Prostate gland (tissue), 2 donors: ENCODE data around the gene GAB2.

ENCODE experiments used
- CTCF ChIP-seq, 4 experiments: fragments of 200-600 bp in 2 of 4; fragments of 450-650 bp in 2 of 4; sonication (generic) in 2 of 4; IDR thresholded peaks; 1 replicate in 3 of 4; 2 replicates in 1 of 4; pipeline ENCODE4 v1.5.1; 2016 to 2019; ENCODE audit warnings: antibody characterized with exemption in 4 of 4, mild to moderate bottlenecking in 2 of 4, moderate library complexity in 2 of 4
- POLR2A ChIP-seq: fragments of 450-650 bp; IDR thresholded peaks from one replicate; pipeline ENCODE4 v1.6.1; 2016; ENCODE audit warnings: antibody characterized with exemption, mild to moderate bottlenecking

- TF ChIP-seq POLR2A: no peak
- TF ChIP-seq CTCF (IDR thresholded peaks at IDR 0.05): no peak
Measured at GRCh38 chr11:78371221-78371891, 46.3 kb downstream of the GAB2 start.
